Measurements from ENCODE around the gene RACGAP1.

RACGAP1 gene

GRCh38 chr12:50025187-50026059, at the start of gene RACGAP1:
Gene RACGAP1, minus strand, starts transcription at chr12:50025494. Its CDS starts 8,779 bp downstream, at chr12:50016715.
- DNase-seq: peak; percentile 95

GRCh38 chr12:50073712-50074111, 48.4 kb upstream of the RACGAP1 start:
- DNase-seq: no peak

DNA sequence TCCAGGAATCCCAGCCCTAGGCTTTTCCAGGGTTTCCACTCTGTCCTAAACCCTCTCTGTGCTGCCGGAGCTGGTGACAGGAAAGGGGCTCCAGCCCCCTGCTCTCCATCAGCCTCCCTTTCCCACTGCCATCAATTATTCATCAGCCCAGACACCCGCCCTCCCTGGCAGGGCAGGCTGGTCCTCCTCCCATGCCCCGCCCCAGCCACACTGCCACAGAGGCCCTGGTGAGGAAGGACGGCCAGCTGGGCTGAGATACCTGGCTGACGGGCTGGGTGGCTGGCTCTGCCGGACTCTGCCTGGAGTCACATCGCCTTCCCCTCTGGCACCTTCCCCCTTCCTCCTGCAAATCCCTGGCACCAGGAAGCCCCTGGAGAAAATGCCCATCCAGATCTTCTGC, 47.9 kb upstream of the RACGAP1 start:
- DNase-seq: no peak

GRCh38 chr12:50072198-50072907, 47.1 kb upstream of the RACGAP1 start:
- no peak for DNase-seq

GRCh38 chr12:50070314-50071060, 45.2 kb upstream of the RACGAP1 start:
- DNase-seq: no peak

DNA sequence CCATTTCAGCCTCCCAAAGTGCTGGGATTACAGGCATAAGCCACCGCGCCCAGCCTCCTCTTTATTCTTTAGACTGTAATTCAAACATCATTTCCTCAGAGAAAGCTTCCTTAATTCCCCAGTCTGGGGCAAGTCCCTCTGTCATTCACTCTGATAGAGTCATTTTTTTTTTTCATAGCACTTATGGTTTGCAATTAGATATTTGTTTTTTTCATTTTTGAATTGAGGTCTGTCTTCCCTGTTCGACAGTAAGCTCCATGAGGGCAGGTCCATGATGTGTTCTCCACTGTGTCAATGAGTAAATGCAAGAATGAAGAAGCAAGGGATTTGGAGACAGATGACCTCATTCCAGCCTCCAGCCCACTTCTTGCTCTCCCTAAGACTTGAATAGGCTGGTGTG, 44.2 kb upstream of the RACGAP1 start:
- no peak for DNase-seq

GRCh38 chr12:50069069-50069468, 43.8 kb upstream of the RACGAP1 start:
- DNase-seq: no peak

DNA sequence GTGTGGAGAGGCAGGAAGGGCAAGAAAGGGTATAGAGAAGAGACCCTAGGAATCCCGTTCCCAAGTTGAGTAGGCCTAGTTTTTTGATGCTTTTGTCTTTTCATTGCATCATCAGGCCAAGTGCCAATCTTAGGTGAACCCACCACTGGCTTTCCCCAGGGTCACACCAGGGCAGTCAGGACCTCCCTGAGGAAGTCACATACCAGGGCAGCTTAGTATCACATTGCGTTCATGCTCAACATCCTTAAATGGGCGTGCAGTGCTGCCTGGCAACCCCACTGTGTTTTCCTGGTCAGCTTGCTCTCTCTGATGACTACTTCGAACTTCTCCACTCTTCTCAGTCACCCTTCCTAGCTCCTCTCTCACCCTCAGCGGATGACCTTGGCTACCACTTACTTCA, 41.1 kb upstream of the RACGAP1 start:
- no peak for DNase-seq

- DNase-seq: no peak
Observed at GRCh38 chr12:50065726-50066310, 40.5 kb upstream of the RACGAP1 start.

GRCh38 chr12:50062728-50063460, 37.6 kb upstream of the RACGAP1 start:
- DNase-seq: no peak

GRCh38 chr12:50061946-50062686, 36.8 kb upstream of the RACGAP1 start:
- no peak for DNase-seq

DNA sequence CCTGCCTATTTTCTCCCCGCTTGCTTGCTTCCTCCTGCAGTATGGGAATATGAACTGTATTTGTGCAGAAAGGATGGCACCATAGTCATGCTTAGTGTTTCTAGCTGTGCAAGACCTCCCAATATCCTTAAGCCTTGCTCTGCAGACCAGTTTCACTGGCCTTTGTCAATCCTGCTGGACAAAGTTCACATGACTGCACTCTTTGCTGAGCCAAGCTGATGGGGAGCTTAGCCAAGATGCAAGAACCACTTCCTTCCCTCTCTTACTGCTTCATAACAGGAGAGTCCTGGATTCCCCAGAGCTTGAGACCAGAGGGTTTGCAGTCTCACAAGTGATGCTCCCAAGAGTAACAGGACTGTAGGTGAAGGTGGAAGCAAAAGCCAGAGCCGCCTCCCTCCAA, 35.9 kb upstream of the RACGAP1 start:
- no peak for DNase-seq

- DNase-seq: no peak
Observed at GRCh38 chr12:50060120-50060468, 34.8 kb upstream of the RACGAP1 start.

DNA sequence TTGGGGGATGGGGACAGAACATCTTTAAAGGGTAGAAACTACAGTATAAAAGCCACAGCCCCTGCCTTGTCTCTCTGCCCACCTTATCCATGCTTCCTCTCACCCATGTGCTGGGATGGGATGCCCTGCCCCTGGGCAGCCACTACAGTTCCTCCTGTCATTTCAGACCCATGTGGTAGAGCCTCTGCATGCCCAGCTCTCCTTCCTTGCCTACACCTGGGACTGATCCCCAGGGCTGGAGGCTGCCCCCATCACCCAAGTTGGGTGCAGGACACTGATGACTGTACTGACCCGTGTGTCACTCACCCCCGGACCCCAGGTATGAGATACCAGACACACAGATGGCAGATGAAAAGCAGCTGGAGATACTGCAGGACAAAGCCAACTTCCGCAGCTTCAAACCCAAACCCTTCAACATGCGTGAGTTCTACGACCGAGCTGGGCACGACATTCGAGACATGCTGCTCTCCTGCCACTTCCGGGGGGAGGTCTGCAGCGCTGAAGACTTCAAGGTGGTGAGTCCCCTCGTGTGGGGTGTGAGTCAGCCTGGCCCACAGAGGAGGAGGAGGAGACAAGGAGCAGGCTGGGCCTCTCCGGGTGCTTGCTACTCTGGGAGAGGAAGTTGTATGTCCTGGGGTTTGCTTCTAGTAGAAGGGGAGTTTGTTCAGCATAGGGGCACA, 34.3 kb upstream of the RACGAP1 start:
- DNase-seq: no peak

DNA sequence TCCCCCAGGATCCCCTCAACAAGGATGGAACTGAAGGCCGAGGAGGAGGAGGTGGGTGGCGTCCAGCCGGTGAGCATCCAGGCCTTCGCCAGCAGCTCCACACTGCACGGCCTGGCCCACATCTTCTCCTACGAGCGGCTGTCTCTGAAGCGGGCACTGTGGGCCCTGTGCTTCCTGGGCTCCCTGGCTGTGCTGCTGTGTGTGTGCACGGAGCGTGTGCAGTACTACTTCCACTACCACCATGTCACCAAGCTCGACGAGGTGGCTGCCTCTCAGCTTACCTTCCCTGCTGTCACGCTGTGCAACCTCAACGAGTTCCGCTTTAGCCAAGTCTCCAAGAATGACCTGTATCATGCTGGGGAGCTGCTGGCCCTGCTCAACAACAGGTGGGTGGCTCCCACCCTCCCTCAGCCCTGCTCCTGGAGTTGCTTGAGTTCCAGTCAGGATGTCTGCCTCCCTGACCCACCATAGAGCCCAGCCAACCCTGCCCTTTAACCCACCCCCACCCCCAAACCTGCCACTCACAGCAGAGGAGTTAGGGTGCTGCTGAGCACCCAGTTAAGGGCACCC, 33.5 kb upstream of the RACGAP1 start:
- no peak for DNase-seq

DNA sequence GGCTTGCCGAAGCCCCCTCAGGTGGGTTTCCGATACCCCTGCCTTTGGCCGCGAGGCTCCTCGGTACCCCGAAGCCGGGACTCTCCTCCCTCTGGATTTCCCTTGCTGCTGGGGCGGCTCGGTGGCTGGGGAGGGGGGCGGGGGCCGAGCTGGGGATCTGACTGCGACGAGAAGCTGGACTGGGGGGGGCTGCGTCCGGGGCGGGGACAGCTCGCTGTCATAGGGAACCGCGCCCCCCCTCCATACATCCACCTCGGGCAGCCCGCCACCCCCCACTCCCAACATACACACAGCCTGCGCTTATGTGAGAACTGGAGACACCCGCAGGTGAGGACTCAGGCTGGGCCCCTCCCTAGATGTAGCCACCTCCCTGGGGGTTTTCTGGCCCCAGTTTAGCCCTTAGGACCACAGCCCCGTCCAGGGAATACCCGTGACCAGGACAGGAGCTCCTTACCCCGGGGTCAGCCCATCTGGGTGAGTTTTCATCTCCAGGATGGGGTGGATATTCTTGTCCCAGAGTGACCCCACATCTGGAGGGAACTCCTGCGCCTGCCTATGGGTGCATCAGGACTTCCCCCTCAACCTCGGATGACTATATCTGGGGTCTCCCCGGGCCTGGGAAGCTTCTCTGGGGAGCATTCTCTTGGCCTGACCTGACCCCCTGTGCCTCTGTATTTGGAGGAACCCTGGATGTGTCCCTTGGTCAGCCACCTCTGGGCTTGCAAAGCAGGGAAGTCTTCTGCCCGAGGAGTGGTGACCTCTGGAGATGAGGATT, 32.8 kb upstream of the RACGAP1 start:
- no peak for DNase-seq

GRCh38 chr12:50057000-50057841, 31.9 kb upstream of the RACGAP1 start, which contains the start of gene ASIC1:
Gene ASIC1, plus strand, starts transcription at chr12:50057596. Its CDS starts 1,171 bp downstream, at chr12:50058767.
- DNase-seq: no peak

DNA sequence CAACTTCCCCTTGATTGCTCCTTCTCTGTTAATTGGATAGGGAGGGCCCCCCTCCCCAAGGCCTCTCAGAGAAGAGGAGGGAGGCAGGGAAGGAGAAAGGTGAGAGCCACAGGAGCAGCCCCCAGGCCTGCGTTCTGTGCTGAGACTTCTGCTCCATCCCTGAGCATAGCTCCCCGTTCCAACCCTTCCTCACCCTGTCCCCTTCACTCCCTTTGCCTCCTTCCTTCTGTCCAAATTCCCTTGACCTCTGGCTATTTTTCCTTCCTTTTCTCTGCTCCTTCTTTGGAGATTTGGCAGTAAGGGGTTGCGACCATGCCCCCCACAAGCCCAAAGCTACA, 31.3 kb upstream of the RACGAP1 start:
- DNase-seq: no peak
